Measurements from ENCODE around the gene EPHB6.
A peak's percentile ranks its signal among the peaks of the same experiment; 100 is the strongest.

EPHB6 gene

DNA sequence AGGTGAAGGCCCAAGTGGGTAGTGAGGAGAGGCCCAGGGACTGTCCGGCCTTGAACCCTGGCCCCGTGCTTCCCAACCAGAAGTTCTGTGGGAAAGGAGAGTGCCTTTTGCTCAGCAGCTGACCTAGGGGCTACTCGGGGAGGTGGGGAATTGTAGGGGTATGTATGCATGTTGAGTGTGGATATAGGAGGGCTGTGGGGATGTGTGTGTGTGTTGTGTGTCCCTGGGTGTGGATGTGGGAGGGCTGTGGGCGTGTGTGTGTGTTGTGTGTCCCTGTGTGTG is 12.2 kb downstream of the EPHB6 start:
- no peak for DNase-seq

- no peak for DNase-seq
Measured at GRCh38 chr7:142867398-142868187, 12.7 kb downstream of the EPHB6 start.

GRCh38 chr7:142868188-142868985 is 13.5 kb downstream of the EPHB6 start:
- DNase-seq: no peak

- DNase-seq: no peak
Measured at GRCh38 chr7:142868986-142869415, 14.1 kb downstream of the EPHB6 start.

GRCh38 chr7:142869434-142869833 is 14.6 kb downstream of the EPHB6 start:
- no peak for DNase-seq

DNA sequence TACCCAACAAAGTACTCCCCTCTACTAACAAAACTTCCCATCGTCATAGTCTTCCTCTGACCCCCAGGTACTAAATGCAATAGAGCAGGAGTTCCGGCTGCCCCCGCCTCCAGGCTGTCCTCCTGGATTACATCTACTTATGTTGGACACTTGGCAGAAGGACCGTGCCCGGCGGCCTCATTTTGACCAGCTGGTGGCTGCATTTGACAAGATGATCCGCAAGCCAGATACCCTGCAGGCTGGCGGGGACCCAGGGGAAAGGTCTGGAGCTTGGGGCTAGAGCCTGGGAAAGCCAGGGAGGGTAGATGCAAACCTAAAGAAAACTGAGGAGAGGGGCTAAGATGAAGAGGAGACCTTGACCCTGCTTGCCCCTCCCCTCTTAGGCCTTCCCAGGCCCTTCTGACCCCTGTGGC is 15.3 kb downstream of the EPHB6 start:
- DNase-seq: no peak

- DNase-seq: no peak
Measured at GRCh38 chr7:142870566-142871259, 15.8 kb downstream of the EPHB6 start.

DNA sequence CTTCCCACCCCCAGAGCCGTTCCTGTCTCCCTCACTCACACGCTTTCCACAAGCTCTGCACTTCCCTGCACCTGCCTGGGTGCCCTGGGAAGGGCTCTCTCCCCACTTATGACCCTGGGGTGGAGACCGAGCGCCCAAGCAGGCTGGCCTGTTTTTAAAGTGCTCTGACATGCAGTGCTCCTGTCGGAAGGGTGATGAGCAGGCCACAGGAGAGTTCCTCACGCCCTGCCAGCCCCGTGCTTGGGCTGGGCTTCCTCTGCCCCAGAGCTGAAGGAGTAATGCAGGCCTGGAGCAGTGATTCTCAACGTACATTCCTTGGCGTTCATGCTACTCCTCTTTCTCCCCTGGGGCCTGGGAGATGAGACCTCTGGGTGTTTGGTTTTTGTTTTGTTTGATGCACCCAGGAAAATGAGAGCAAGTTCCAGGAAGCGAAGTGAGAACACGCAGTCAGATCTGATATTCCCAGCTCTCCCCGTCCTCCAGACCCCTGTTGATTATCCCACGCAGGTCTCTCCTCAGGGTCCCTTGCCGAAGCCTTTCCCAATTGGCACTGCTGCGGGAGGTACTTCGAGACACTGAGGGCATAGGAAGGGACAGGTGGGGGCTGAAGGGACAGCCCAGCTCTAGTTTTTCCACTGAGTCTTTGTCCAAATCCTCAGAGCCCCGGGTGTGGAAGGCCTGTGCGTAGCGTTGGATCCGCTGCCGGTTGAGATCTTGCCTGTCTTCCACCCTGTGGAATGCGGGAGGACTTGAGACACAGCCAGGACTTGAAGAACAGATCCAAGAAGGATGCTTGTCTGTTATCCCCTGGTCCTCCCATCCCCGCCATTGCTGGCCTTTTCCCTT is 16.6 kb downstream of the EPHB6 start:
- DNase-seq: no peak

DNA sequence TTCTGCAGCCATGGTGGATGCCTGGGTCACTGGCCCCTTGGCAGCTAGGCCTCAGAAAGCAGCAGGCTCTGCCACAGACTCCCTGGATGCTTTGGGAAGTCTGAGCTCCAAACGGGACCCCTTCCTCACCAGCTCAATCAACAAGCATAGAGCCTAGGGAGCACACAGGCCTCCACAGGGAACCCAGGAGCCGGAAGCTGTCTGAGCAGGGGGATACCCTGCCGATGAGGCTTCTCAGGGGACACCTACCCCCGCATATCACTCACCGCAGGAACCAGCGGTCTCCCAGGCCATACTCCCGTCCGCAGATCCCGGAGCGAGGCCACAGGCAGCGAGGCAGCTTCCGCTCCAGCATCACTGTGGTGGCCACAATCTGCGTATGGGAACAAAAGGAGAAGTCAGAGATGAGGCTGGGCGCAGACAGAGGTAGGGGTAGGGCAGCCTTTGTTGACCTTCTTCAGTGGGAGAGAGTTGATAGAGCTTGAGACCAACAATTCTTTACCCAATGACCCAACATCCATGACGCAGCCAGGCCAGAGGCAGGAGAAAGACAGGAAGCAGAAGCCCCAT is 17.3 kb downstream of the EPHB6 start:
- DNase-seq: no peak

DNA sequence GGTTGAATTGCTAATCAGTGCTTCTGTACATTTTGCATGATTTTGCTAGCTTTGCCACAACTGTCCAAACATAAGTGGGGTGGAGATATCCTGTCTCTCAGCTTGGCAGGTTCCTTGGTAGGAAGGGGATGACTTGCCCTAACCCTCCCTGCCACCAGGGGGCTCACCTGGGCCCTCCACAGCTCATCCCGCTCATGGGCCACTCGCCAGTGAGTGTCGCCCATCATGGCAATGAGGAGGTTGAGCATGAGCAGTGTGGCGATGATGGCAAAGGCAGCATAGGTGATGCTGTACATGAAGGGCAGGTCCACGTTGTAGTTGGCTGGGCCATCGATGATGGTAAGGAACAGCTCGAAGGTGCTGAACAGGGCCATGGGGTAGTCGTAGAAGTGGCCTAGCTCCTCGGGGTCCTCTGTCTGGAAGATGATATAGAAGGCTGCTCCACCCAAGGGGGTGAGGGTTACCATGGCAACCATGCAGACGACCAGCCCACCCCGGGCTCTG is 18.5 kb downstream of the EPHB6 start:
- DNase-seq: peak in 1 of 5 donors; percentile 19

DNA sequence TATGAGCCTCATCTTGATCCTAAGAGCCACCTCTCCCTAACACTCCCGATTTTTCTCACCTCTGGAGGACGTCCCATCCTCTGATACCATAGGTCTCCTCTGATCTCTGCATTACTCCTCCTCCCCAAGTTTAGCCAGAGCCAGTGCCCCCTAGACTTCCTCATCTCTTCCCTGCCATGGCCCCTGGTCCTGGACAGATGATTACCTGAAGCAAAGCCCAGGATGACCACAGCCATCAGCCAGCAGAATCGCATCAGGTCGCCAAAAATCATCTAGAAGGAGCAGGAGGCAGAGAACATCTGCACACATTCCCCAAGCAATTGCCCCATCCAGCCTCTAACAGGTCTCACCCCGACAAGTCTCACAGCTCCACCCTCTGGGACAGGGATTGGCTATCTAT is 19.0 kb downstream of the EPHB6 start:
- DNase-seq: no peak

DNA sequence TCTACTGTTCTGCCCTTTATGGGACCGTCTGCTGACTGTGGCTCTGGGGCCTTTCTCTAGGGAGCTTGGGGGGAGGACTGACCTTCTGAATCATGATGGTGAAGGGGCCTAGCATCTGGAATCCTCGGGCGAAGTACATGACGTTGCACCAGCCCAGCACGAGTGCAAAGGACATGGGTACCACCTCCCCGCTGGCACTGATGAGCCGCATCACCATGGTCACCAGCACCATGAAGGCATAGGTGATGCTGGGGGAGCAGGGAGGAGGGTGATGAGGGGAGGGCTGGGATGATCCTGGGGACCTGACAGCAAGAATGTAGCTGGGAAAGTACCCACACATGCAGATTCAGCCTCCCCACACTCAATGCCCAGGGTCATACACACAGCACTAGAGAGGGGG is 19.5 kb downstream of the EPHB6 start:
- DNase-seq: no peak

DNA sequence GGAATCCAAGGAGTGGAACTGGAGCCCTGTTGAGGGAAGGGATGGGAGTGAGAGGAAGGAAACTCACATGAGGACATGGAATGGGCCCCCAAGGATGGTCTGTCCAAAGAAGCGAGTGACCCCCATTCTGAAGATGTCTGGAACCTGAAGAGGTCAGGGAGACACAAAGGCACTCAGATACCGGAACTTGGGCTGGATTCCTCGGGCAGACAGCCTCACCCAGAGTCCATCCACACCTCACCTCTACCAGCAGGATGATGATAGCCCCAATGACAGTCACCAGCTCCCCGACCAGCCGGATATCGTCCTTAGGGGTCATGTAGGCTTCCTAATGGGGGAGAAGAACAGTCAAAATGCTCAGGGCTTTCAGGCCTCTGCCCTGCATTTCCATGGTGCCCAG is 20.0 kb downstream of the EPHB6 start:
- DNase-seq: no peak

- DNase-seq: no peak
Measured at GRCh38 chr7:142875456-142875855, 20.6 kb downstream of the EPHB6 start.

- no peak for DNase-seq
Measured at GRCh38 chr7:142876236-142876960, 21.5 kb downstream of the EPHB6 start.

GRCh38 chr7:142876991-142877910 is 22.4 kb downstream of the EPHB6 start:
- DNase-seq: no peak

GRCh38 chr7:142878315-142878714 is 23.4 kb downstream of the EPHB6 start:
- no peak for DNase-seq

GRCh38 chr7:142879060-142879459 is 24.2 kb downstream of the EPHB6 start:
- no peak for DNase-seq

DNA sequence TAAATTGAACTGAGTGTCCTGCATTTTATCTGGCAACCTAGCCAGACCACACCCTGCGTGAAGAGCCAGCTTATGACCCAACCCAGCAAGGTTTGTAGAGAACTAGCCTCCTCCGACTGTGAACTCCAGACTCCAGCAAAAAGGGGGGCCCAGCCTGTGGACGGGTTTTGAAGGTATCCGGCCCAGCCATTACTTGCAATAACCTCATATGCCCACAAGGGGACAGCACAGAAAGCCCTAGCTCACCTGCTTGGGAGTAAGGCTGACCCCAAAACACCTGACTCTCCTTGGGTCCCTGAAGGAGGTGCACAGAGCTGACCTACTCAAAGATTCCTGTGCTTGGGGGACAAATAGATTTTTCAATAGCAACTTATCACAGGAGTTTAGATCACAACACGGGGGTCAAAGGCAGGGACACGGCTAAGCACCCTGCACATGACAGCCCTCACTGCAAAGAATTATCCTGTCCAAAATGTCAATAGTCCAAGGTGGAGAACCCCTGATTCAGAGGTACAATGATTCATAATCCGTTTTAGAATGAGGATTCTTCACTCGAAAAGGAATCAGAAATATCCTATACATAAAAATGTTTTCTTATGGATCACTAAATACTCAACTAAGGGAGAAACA is 26.1 kb downstream of the EPHB6 start:
- DNase-seq: peak in 4 of 5 donors; percentile 25 to 45 (median 35)
